Measurements from ENCODE around the gene DNAJC27.

DNA sequence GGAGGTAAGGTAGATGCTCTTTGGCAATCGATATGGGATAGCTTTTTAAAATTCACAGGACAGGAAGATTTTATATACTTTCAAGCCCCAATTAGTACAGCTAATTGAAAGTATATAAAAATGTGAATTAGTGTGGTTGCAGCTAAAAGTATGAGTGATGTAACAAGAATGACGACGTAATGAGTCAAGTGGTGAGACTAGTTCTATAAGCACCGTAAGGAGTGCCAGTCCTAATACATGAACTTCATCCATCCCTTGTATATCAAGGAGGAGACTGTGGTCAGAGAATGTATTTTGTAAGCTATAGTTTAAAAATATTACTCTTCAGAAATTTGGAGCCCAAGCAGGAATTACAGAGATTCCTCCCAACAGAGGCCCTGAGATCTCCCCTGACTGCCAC, 25.8 kb downstream of the DNAJC27 start:
- TF ChIP-seq POLR2A (IDR thresholded peaks at IDR 0.05), result no peak
- TF ChIP-seq, protein P1, sequence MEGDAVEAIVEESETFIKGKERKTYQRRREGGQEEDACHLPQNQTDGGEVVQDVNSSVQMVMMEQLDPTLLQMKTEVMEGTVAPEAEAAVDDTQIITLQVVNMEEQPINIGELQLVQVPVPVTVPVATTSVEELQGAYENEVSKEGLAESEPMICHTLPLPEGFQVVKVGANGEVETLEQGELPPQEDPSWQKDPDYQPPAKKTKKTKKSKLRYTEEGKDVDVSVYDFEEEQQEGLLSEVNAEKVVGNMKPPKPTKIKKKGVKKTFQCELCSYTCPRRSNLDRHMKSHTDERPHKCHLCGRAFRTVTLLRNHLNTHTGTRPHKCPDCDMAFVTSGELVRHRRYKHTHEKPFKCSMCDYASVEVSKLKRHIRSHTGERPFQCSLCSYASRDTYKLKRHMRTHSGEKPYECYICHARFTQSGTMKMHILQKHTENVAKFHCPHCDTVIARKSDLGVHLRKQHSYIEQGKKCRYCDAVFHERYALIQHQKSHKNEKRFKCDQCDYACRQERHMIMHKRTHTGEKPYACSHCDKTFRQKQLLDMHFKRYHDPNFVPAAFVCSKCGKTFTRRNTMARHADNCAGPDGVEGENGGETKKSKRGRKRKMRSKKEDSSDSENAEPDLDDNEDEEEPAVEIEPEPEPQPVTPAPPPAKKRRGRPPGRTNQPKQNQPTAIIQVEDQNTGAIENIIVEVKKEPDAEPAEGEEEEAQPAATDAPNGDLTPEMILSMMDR (IDR thresholded peaks at IDR 0.05), result no peak

Data from esophagus squamous epithelium (tissue), 4 donors.